Glomerular endothelial cell (primary cell): ENCODE measurements around the gene ELOVL1. TPM values are rescaled to one million over a fixed set of nuclear protein-coding genes. Genes with fewer than 3 reads are reported as not detected.

Source experiments
- total RNA-seq: library from RNA; depleted of rRNA; stranded (reverse); fragments of >200 nt; gene quantifications from 2 replicates; pipeline ENCODE4 v1.2.3, GENCODE V29; 2015

The ELOVL1 gene
- total RNA-seq, 1 donor from 2014 or later = 89.4 TPM

Other genes with a start within 250 kb of the ELOVL1 start
- gene EBNA1BP2, start 195.7 kb downstream of the ELOVL1 start, total RNA-seq = 91.4 and 93.0 TPM in 2 replicates
- 0.23 and 0.29 TPM in 2 replicates for gene CFAP57, start 195.7 kb downstream of the ELOVL1 start, total RNA-seq
- not detected in 2 replicates for gene TMEM125, start 98.0 kb downstream of the ELOVL1 start, total RNA-seq
- not detected in 2 replicates for gene C1orf210, start 82.4 kb downstream of the ELOVL1 start, total RNA-seq
- gene TIE1, start 67.0 kb downstream of the ELOVL1 start, total RNA-seq = 479 and 640 TPM in 2 replicates
- not detected in 2 replicates for gene MPL, start 30.2 kb downstream of the ELOVL1 start, total RNA-seq
- 15.2 and 38.9 TPM in 2 replicates for gene CDC20, start 9.0 kb downstream of the ELOVL1 start, total RNA-seq
- 44.9 and 45.9 TPM in 2 replicates for gene MED8, start 21.8 kb upstream of the ELOVL1 start, total RNA-seq
- gene SZT2, start 21.9 kb upstream of the ELOVL1 start, total RNA-seq = 11.3 and 21.8 TPM in 2 replicates
- gene HYI, start 85.9 kb upstream of the ELOVL1 start, total RNA-seq = 236 and 292 TPM in 2 replicates
- 262 and 345 TPM in 2 replicates for gene PTPRF, start 162.9 kb upstream of the ELOVL1 start, total RNA-seq